A549 (cell line): ENCODE data around the gene U2SURP. TPM values are rescaled to one million over a fixed set of nuclear protein-coding genes. Genes with fewer than 3 reads are reported as not detected.
A peak's percentile ranks its signal among the peaks of the same experiment; 100 is the strongest.

Source experiments
- BHLHE40 ChIP-seq: IDR thresholded peaks from 2 replicates; pipeline ENCODE4 v1.6.1; 2012; ENCODE audit warnings: low read depth, low read length, inconsistent platforms
- CBX2 ChIP-seq: fragments of 200-600 bp; sonication (generic); IDR thresholded peaks from 2 replicates; pipeline ENCODE4 v1.6.1; 2016; ENCODE audit warnings: low read depth, mild to moderate bottlenecking, borderline replicate concordance
- CHD2 ChIP-seq: fragments of 150-350 bp; IDR thresholded peaks from 2 replicates; pipeline ENCODE4 v1.6.1; 2014; ENCODE audit warnings: low read length; ENCODE audit not compliant: partially characterized antibody
- EHMT2 ChIP-seq: fragments of 200-600 bp; sonication (generic); IDR thresholded peaks from 2 replicates; pipeline ENCODE4 v1.6.1; 2016; ENCODE audit warnings: antibody characterized with exemption, low read depth, mild to moderate bottlenecking, moderate library complexity
- EP300 ChIP-seq, 2 experiments: fragments of >200 bp; sonication (Bioruptor Twin); formaldehyde crosslinking; IDR thresholded peaks; 2 replicates in 1 of 2; 3 replicates in 1 of 2; pipeline ENCODE4 v1.6.1; 2016 to 2017
- ESRRA ChIP-seq: fragments of 150-350 bp; IDR thresholded peaks from 2 replicates; pipeline ENCODE4 v1.6.1; 2014; ENCODE audit warnings: mild to moderate bottlenecking, low read length, borderline replicate concordance
- FOXS1 ChIP-seq: fragments of 250-450 bp; sonication (Bioruptor Pico); IDR thresholded peaks from 2 replicates; pipeline ENCODE4 v1.5.0; 2020; ENCODE audit warnings: mild to moderate bottlenecking, moderate library complexity
- HOXA7 ChIP-seq: fragments of 250-450 bp; sonication (Bioruptor Pico); IDR thresholded peaks from 2 replicates; pipeline ENCODE4 v1.5.0; 2020; ENCODE audit warnings: mild to moderate bottlenecking, moderate library complexity
- HOXB5 ChIP-seq: fragments of 250-450 bp; sonication (Bioruptor Pico); IDR thresholded peaks from 2 replicates; pipeline ENCODE4 v1.5.0; 2020; ENCODE audit warnings: mild to moderate bottlenecking, moderate library complexity
- JUN ChIP-seq, 2 experiments: fragments of >200 bp; sonication (Bioruptor Twin); formaldehyde crosslinking; IDR thresholded peaks; 2 replicates in 1 of 2; 3 replicates in 1 of 2; pipeline ENCODE4 v1.6.1; 2016 to 2017
- KDM5A ChIP-seq: fragments of 200-600 bp; sonication (generic); IDR thresholded peaks from 2 replicates; pipeline ENCODE4 v1.6.1; 2016; ENCODE audit warnings: antibody characterized with exemption, mild to moderate bottlenecking
- MAFK ChIP-seq: fragments of 450-650 bp; IDR thresholded peaks from 2 replicates; pipeline ENCODE4 v1.6.1; 2014; ENCODE audit not compliant: partially characterized antibody
- MYC ChIP-seq: IDR thresholded peaks from 2 replicates; pipeline ENCODE4 v1.6.1; 2012; ENCODE audit warnings: mild to moderate bottlenecking, inconsistent platforms, low read length, improper control_type of control experiment, borderline replicate concordance
- POLR2A ChIP-seq: IDR thresholded peaks from 2 replicates; pipeline ENCODE4 v1.6.1; 2012; ENCODE audit warnings: mild to moderate bottlenecking, low read length
- POLR2AphosphoS2 ChIP-seq: conservative IDR thresholded peaks from 2 replicates; pipeline ENCODE4 v1.6.1; 2012; ENCODE audit warnings: low read length, improper control_type of control experiment, inconsistent platforms
- RARB ChIP-seq: fragments of 250-450 bp; sonication (Bioruptor Pico); IDR thresholded peaks from 2 replicates; pipeline ENCODE4 v1.8.0; 2021; ENCODE audit warnings: mild to moderate bottlenecking, moderate library complexity
- RFX5 ChIP-seq: fragments of 450-650 bp; IDR thresholded peaks from 2 replicates; pipeline ENCODE4 v1.7.1; 2014; ENCODE audit warnings: antibody characterized with exemption, mild to moderate bottlenecking, moderate library complexity
- TFCP2L1 ChIP-seq: fragments of 250-450 bp; sonication (Bioruptor Pico); IDR thresholded peaks from 2 replicates; pipeline ENCODE4 v1.5.0; 2021; ENCODE audit warnings: mild to moderate bottlenecking
- TP53 ChIP-seq: fragments of 250-450 bp; sonication (Bioruptor Pico); IDR thresholded peaks from 2 replicates; pipeline ENCODE4 v1.5.0; 2021; ENCODE audit warnings: mild to moderate bottlenecking, moderate library complexity
- ZC3H11A ChIP-seq: fragments of 450-650 bp; IDR thresholded peaks from 2 replicates; pipeline ENCODE4 v1.6.1; 2014; ENCODE audit warnings: antibody characterized with exemption, mild to moderate bottlenecking
- ZFP36 ChIP-seq: fragments of 450-650 bp; IDR thresholded peaks from 2 replicates; pipeline ENCODE4 v1.6.1; 2014; ENCODE audit warnings: borderline replicate concordance; ENCODE audit not compliant: partially characterized antibody
- ZNF302 ChIP-seq: fragments of 250-450 bp; sonication (Bioruptor Pico); IDR thresholded peaks from 2 replicates; pipeline ENCODE4 v1.9.0; 2021; ENCODE audit warnings: inconsistent platforms, mild to moderate bottlenecking, moderate library complexity
- ZSCAN20 ChIP-seq: fragments of 250-450 bp; sonication (Bioruptor Pico); IDR thresholded peaks from 2 replicates; pipeline ENCODE4 v1.8.0; 2022; ENCODE audit warnings: mild to moderate bottlenecking, moderate library complexity
- polyA plus RNA-seq, 4 experiments: library from polyadenylated mRNA; depleted of rRNA in 3 of 4; stranded (reverse); fragments of >200 nt; fragmentation: RNase III in 1 of 4; extraction: RNeasy Plus Mini Kit Qiagen cat#74134 plus additional on column Dnase treatment in 1 of 4; gene quantifications; 2 replicates in 3 of 4; 3 replicates in 1 of 4; pipeline ENCODE4 v1.2.3, GENCODE V29; 2011 to 2017
- TF ChIP-seq, protein P1 (sequence below): fragments of 450-650 bp; IDR thresholded peaks from 2 replicates; pipeline ENCODE4 v1.6.1; 2014; ENCODE audit warnings: antibody characterized with exemption
- TF ChIP-seq, protein P2 (sequence below): fragments of >200 bp; sonication (Bioruptor Twin); formaldehyde crosslinking; IDR thresholded peaks from 3 replicates; pipeline ENCODE4 v1.5.1; 2016
- TF ChIP-seq, protein P3 (sequence below): fragments of 250-450 bp; sonication (Bioruptor Pico); IDR thresholded peaks from 2 replicates; pipeline ENCODE4 v1.5.0; 2021; ENCODE audit warnings: mild to moderate bottlenecking, moderate library complexity, borderline replicate concordance
- TF ChIP-seq, protein P4 (sequence below): fragments of >200 bp; sonication (Bioruptor Twin); formaldehyde crosslinking; IDR thresholded peaks from 3 replicates; pipeline ENCODE4 v1.6.1; 2016
- TF ChIP-seq, protein P5 (sequence below): fragments of 150-350 bp; IDR thresholded peaks from 2 replicates; pipeline ENCODE4 v1.6.1; 2014; ENCODE audit warnings: low read depth, mild to moderate bottlenecking, low read length
- TF ChIP-seq, protein P6 (sequence below): IDR thresholded peaks from 2 replicates; pipeline ENCODE4 v1.6.1; 2012
- TF ChIP-seq, protein P7 (sequence below): IDR thresholded peaks from 2 replicates; pipeline ENCODE4 v1.6.1; 2012

U2SURP gene
- polyA plus RNA-seq, 2 of the 4 experiments (the other 2 are of a cell fraction) = 90.1 to 166 TPM

DNA sequence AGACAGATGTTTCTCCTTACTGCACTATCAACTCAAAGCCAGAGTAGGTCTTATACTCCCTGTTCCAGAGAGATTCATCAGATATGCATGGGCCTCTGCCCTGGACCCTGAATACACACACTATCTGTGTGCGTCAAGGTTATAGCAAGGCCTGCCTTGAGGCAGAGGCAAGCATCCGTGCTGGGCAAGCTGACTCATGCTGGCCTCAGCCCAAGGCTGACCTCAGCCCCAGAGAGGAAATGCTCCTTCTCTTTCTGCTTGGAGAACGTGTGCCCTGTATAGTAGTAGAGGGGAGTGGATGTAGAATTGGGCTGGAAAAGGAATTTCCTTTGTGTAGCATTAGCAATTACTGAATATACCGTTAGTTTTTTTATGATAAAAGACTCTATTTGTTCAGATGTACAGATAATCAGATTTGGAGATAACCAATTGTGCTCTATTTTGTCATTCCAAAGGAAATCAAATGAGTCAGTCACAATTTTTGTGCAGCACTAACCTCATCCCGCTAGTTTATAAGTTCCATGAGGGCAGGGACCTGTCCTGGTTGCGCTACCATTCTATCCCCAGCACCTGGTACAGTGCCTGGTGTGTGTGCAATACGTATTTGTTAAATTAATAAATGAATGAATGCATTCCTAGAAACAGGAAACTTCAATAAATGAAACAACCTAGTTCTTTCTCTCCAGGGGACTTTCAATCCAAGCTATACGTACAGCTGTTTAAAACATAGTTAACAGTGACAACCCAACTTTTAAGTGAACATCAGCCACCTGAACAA lies 24.6 kb upstream of the U2SURP start (continued):
- TF ChIP-seq, protein P1, sequence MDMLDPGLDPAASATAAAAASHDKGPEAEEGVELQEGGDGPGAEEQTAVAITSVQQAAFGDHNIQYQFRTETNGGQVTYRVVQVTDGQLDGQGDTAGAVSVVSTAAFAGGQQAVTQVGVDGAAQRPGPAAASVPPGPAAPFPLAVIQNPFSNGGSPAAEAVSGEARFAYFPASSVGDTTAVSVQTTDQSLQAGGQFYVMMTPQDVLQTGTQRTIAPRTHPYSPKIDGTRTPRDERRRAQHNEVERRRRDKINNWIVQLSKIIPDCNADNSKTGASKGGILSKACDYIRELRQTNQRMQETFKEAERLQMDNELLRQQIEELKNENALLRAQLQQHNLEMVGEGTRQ = no peak
- TF ChIP-seq ZSCAN20 (CRISPR knock-in tag) = no peak
- no peak for TF ChIP-seq ZNF302
- TF ChIP-seq TP53 (CRISPR knock-in tag) = no peak
- peak; percentile 83; the same call in 1 of the 2 replicates for TF ChIP-seq ESRRA
- TF ChIP-seq, protein P2, sequence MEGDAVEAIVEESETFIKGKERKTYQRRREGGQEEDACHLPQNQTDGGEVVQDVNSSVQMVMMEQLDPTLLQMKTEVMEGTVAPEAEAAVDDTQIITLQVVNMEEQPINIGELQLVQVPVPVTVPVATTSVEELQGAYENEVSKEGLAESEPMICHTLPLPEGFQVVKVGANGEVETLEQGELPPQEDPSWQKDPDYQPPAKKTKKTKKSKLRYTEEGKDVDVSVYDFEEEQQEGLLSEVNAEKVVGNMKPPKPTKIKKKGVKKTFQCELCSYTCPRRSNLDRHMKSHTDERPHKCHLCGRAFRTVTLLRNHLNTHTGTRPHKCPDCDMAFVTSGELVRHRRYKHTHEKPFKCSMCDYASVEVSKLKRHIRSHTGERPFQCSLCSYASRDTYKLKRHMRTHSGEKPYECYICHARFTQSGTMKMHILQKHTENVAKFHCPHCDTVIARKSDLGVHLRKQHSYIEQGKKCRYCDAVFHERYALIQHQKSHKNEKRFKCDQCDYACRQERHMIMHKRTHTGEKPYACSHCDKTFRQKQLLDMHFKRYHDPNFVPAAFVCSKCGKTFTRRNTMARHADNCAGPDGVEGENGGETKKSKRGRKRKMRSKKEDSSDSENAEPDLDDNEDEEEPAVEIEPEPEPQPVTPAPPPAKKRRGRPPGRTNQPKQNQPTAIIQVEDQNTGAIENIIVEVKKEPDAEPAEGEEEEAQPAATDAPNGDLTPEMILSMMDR = no peak
- no peak for TF ChIP-seq KDM5A
- TF ChIP-seq, protein P3, sequence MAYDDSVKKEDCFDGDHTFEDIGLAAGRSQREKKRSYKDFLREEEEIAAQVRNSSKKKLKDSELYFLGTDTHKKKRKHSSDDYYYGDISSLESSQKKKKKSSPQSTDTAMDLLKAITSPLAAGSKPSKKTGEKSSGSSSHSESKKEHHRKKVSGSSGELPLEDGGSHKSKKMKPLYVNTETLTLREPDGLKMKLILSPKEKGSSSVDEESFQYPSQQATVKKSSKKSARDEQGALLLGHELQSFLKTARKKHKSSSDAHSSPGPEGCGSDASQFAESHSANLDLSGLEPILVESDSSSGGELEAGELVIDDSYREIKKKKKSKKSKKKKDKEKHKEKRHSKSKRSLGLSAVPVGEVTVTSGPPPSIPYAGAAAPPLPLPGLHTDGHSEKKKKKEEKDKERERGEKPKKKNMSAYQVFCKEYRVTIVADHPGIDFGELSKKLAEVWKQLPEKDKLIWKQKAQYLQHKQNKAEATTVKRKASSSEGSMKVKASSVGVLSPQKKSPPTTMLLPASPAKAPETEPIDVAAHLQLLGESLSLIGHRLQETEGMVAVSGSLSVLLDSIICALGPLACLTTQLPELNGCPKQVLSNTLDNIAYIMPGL = no peak
- no peak for TF ChIP-seq POLR2AphosphoS2
- 0 out of 5 replicates have a peak, but pooled peaks of 1 of the 2 experiments have one; percentile 32 for TF ChIP-seq EP300 (IDR thresholded peaks at IDR 0.05)
- TF ChIP-seq, protein P4, sequence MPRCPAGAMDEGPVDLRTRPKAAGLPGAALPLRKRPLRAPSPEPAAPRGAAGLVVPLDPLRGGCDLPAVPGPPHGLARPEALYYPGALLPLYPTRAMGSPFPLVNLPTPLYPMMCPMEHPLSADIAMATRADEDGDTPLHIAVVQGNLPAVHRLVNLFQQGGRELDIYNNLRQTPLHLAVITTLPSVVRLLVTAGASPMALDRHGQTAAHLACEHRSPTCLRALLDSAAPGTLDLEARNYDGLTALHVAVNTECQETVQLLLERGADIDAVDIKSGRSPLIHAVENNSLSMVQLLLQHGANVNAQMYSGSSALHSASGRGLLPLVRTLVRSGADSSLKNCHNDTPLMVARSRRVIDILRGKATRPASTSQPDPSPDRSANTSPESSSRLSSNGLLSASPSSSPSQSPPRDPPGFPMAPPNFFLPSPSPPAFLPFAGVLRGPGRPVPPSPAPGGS = peak; percentile 55; the same call in 1 of the 3 replicates
- TF ChIP-seq ZFP36 = no peak
- TF ChIP-seq, protein P5, sequence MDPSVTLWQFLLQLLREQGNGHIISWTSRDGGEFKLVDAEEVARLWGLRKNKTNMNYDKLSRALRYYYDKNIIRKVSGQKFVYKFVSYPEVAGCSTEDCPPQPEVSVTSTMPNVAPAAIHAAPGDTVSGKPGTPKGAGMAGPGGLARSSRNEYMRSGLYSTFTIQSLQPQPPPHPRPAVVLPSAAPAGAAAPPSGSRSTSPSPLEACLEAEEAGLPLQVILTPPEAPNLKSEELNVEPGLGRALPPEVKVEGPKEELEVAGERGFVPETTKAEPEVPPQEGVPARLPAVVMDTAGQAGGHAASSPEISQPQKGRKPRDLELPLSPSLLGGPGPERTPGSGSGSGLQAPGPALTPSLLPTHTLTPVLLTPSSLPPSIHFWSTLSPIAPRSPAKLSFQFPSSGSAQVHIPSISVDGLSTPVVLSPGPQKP = no peak
- no peak for TF ChIP-seq HOXA7 (CRISPR knock-in tag)
- no peak for TF ChIP-seq RARB (CRISPR knock-in tag)
- TF ChIP-seq ZC3H11A = no peak
- no peak for TF ChIP-seq POLR2A
- no peak for TF ChIP-seq FOXS1
- TF ChIP-seq, protein P6, sequence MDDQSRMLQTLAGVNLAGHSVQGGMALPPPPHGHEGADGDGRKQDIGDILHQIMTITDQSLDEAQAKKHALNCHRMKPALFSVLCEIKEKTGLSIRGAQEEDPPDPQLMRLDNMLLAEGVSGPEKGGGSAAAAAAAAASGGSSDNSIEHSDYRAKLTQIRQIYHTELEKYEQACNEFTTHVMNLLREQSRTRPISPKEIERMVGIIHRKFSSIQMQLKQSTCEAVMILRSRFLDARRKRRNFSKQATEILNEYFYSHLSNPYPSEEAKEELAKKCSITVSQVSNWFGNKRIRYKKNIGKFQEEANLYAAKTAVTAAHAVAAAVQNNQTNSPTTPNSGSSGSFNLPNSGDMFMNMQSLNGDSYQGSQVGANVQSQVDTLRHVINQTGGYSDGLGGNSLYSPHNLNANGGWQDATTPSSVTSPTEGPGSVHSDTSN = no peak
- TF ChIP-seq JUN (IDR thresholded peaks at IDR 0.05) = peak; percentile 77 to 78; a peak in 4 of 5 replicates
- no peak for TF ChIP-seq MYC
- TF ChIP-seq RFX5 = no peak
- no peak for TF ChIP-seq CHD2
- no peak for TF ChIP-seq EHMT2
- peak; percentile 85 for TF ChIP-seq MAFK
- TF ChIP-seq CBX2 = no peak
- no peak for TF ChIP-seq HOXB5
- TF ChIP-seq, protein P7, sequence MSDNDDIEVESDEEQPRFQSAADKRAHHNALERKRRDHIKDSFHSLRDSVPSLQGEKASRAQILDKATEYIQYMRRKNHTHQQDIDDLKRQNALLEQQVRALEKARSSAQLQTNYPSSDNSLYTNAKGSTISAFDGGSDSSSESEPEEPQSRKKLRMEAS = peak; percentile 92
- no peak for TF ChIP-seq TFCP2L1 (CRISPR knock-in tag)
- TF ChIP-seq BHLHE40 = no peak
- TF ChIP-seq, all 56 proteins: peak for 11
